GM21390 (cell line): ENCODE data around the gene DIP2A.
"Not testable (repeated sequence)": the region's sequence is repeated elsewhere in the genome, so short reads cannot be mapped to it uniquely, and the experiment has no call there.

ENCODE experiments used
- ATAC-seq: cut with Tn5 transposase; IDR thresholded peaks from one replicate; pipeline ENCODE4 v1.9.1; 2021; ENCODE audit not compliant: unreplicated experiment

DIP2A gene

GRCh38 chr21:46424621-46425020 is 34.1 kb upstream of the DIP2A start:
- no peak for ATAC-seq

- no peak for ATAC-seq
These were observed 33.6 kb upstream of the DIP2A start for GRCh38 chr21:46425041-46425440.

GRCh38 chr21:46425571-46425970 is 33.1 kb upstream of the DIP2A start:
- no peak for ATAC-seq

GRCh38 chr21:46426313-46427046 is 32.2 kb upstream of the DIP2A start:
- ATAC-seq: no peak

- no peak for ATAC-seq
These were observed 31.2 kb upstream of the DIP2A start for GRCh38 chr21:46427516-46427915.

GRCh38 chr21:46428286-46428685 is 30.4 kb upstream of the DIP2A start:
- ATAC-seq: no peak

- no peak for ATAC-seq
These were observed 29.5 kb upstream of the DIP2A start for GRCh38 chr21:46428987-46429710.

- ATAC-seq: no peak
These were observed 28.7 kb upstream of the DIP2A start for GRCh38 chr21:46429754-46430681.

GRCh38 chr21:46431448-46431847 is 27.2 kb upstream of the DIP2A start:
- no peak for ATAC-seq

- no peak for ATAC-seq
These were observed 26.7 kb upstream of the DIP2A start for GRCh38 chr21:46431884-46432488.

- not testable (repeated sequence) for ATAC-seq
These were observed 25.6 kb upstream of the DIP2A start for GRCh38 chr21:46433116-46433515.

- no peak for ATAC-seq
These were observed 24.3 kb upstream of the DIP2A start for GRCh38 chr21:46434322-46434958.

GRCh38 chr21:46435786-46436227 is 22.9 kb upstream of the DIP2A start:
- no peak for ATAC-seq

- ATAC-seq: no peak
These were observed 22.1 kb upstream of the DIP2A start for GRCh38 chr21:46436621-46437020.

- no peak for ATAC-seq
These were observed 21.6 kb upstream of the DIP2A start for GRCh38 chr21:46437096-46437498.

GRCh38 chr21:46437511-46437910 is 21.2 kb upstream of the DIP2A start:
- no peak for ATAC-seq

GRCh38 chr21:46438241-46438640 is 20.4 kb upstream of the DIP2A start:
- no peak for ATAC-seq

GRCh38 chr21:46439906-46440305 is 18.8 kb upstream of the DIP2A start:
- ATAC-seq: no peak

- no peak for ATAC-seq
These were observed 17.4 kb upstream of the DIP2A start for GRCh38 chr21:46441331-46441730.

GRCh38 chr21:46441961-46442498 is 16.7 kb upstream of the DIP2A start:
- ATAC-seq: no peak
